Progenitor cell of endocrine pancreas (in vitro differentiated cells): ENCODE data around the gene CUZD1. TPM values are rescaled to one million over a fixed set of nuclear protein-coding genes. Genes with fewer than 3 reads are reported as not detected.

Experiments used
- DNase-seq: peaks from one replicate; pipeline ENCODE4 v3.0.0; 2021; ENCODE audit warnings: low spot score; ENCODE audit not compliant: unreplicated experiment
- H3K27ac Mint-ChIP-seq: 2 replicates; pipeline ENCODE4 v1.8.0; 2021; ENCODE audit warnings: mild to moderate bottlenecking, moderate library complexity, mixed read lengths
- H3K27me3 Mint-ChIP-seq: 2 replicates; pipeline ENCODE4 v1.8.0; 2021; ENCODE audit warnings: mixed read lengths
- H3K36me3 Mint-ChIP-seq: 2 replicates; pipeline ENCODE4 v1.8.0; 2022; ENCODE audit warnings: mixed read lengths; ENCODE audit not compliant: insufficient read depth
- H3K4me1 Mint-ChIP-seq: 2 replicates; pipeline ENCODE4 v1.8.0; 2021; ENCODE audit warnings: low read depth, mixed read lengths
- H3K4me3 Mint-ChIP-seq: 2 replicates; pipeline ENCODE4 v1.8.0; 2021; ENCODE audit warnings: low read depth, mild to moderate bottlenecking, moderate library complexity, mixed read lengths
- H3K9me3 Mint-ChIP-seq: 2 replicates; pipeline ENCODE4 v1.8.0; 2021; ENCODE audit warnings: low read depth, mixed read lengths
- long read RNA-seq: library from polyadenylated mRNA; unstranded; transcript quantifications from one replicate; pipeline ENCODE4 v2.0.0, GENCODE V29; 2020
- total RNA-seq: library from RNA; stranded (reverse); gene quantifications from 2 replicates; pipeline ENCODE4 v1.2.1, GENCODE V29; 2021
- TF ChIP-seq, protein P1 (sequence below): fragments of 200-600 bp; sonication (generic); IDR thresholded peaks from one replicate; pipeline ENCODE4 v1.5.0; 2021; ENCODE audit warnings: antibody characterized with exemption, mild to moderate bottlenecking; ENCODE audit not compliant: unreplicated experiment

Gene CUZD1, protein sequence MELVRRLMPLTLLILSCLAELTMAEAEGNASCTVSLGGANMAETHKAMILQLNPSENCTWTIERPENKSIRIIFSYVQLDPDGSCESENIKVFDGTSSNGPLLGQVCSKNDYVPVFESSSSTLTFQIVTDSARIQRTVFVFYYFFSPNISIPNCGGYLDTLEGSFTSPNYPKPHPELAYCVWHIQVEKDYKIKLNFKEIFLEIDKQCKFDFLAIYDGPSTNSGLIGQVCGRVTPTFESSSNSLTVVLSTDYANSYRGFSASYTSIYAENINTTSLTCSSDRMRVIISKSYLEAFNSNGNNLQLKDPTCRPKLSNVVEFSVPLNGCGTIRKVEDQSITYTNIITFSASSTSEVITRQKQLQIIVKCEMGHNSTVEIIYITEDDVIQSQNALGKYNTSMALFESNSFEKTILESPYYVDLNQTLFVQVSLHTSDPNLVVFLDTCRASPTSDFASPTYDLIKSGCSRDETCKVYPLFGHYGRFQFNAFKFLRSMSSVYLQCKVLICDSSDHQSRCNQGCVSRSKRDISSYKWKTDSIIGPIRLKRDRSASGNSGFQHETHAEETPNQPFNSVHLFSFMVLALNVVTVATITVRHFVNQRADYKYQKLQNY
- total RNA-seq, result not detected in 2 replicates
- long read RNA-seq, partial matches to known transcripts, result 0 of 1 reads
- long read RNA-seq, other reads (novel, unspliced or antisense), result 0 of 1 reads

GRCh38 chr10:122845783-122846332 is at the start of gene CUZD1:
TSS of gene CUZD1 (minus strand) at chr10:122845857. CDS start at chr10:122845843, 14 bp downstream.
- Mint-ChIP-seq H3K4me1 (peaks cover 2% of the 10 kb centered on the region), H3K9me3 (peaks cover 8% of the 10 kb centered on the region), H3K27ac (no peak within 1 kb of the TSS), H3K36me3 (no peaks in the 10 kb centered on the region), H3K4me3 (no peak within 1 kb of the TSS), H3K27me3 (peaks cover 5% of the 10 kb centered on the region)
- DNase-seq, result no peak
- TF ChIP-seq, protein P1, sequence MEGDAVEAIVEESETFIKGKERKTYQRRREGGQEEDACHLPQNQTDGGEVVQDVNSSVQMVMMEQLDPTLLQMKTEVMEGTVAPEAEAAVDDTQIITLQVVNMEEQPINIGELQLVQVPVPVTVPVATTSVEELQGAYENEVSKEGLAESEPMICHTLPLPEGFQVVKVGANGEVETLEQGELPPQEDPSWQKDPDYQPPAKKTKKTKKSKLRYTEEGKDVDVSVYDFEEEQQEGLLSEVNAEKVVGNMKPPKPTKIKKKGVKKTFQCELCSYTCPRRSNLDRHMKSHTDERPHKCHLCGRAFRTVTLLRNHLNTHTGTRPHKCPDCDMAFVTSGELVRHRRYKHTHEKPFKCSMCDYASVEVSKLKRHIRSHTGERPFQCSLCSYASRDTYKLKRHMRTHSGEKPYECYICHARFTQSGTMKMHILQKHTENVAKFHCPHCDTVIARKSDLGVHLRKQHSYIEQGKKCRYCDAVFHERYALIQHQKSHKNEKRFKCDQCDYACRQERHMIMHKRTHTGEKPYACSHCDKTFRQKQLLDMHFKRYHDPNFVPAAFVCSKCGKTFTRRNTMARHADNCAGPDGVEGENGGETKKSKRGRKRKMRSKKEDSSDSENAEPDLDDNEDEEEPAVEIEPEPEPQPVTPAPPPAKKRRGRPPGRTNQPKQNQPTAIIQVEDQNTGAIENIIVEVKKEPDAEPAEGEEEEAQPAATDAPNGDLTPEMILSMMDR, result no peak

- TF ChIP-seq, protein P1, result no peak
- Mint-ChIP-seq H3K4me3 (no peak overlapping the region), H3K4me1 (no peaks in the 10 kb centered on the region), H3K9me3 (no peaks in the 10 kb centered on the region), H3K27ac (no peak overlapping the region), H3K36me3 (no peaks in the 10 kb centered on the region), H3K27me3 (no peaks in the 10 kb centered on the region)
- no peak for DNase-seq
Measured at GRCh38 chr10:122894261-122894944, 48.7 kb upstream of the CUZD1 start.

DNA sequence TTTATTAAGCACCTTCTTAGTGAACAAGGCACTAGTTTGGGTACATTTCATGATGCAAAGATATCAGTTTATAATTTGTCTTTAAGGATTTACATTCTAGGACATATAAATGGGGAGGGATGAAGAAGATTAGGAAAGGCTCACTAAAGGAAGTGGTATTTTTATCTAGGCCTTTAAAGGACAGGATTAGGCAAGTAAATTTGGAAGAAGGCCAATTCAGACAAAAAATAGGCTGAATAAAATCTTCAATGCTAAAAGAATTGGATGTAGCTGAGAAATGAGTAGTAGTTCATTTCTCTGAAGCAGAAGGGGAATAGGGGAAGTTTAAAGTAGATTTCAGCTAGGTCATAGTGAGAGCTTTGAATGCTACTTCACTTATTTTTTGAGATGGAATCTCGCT is 38.5 kb upstream of the CUZD1 start:
- Mint-ChIP-seq H3K36me3 (no peaks in the 10 kb centered on the region), H3K27ac (no peak overlapping the region), H3K4me3 (no peak overlapping the region), H3K27me3 (peaks cover 33% of the 10 kb centered on the region), H3K9me3 (no peaks in the 10 kb centered on the region), H3K4me1 (peaks cover 2% of the 10 kb centered on the region)
- no peak for DNase-seq
- TF ChIP-seq, protein P1, result no peak

- H3K4me1 Mint-ChIP-seq, result peaks cover 2% of the 10 kb centered on the region
- peaks cover 45% of the 10 kb centered on the region for H3K27me3 Mint-ChIP-seq
- H3K36me3 Mint-ChIP-seq, result no peaks in the 10 kb centered on the region
- no peaks in the 10 kb centered on the region for H3K9me3 Mint-ChIP-seq
- TF ChIP-seq, protein P1, result no peak
- no peak for DNase-seq
- H3K4me3 Mint-ChIP-seq, result no peak overlapping the region
- no peak overlapping the region for H3K27ac Mint-ChIP-seq
Measured at GRCh38 chr10:122882766-122883165, 37.1 kb upstream of the CUZD1 start.
